ENCODE data around the gene LILRB4. TPM values are rescaled to one million over a fixed set of nuclear protein-coding genes. Genes with fewer than 3 reads are reported as not detected.

Gene LILRB4
- total and polyA plus RNA-seq, 9 of the 15 experiments (the other 6 are each of a cell fraction or from before 2014, with no cell fraction given), result not detected

GRCh38 chr19:54667217-54667616 is 4.4 kb downstream of the LILRB4 start:
- H2AFZ ChIP-seq (ENCODE audit: low read depth, low read length), result no peak overlapping the region
- TF ChIP-seq TCF7L2 (IDR thresholded peaks at IDR 0.05; ENCODE audit: low read depth, low read length) (no peak), MYNN (IDR thresholded peaks at IDR 0.05) (no peak), MYNN (CRISPR knock-in tag; IDR thresholded peaks at IDR 0.05) (no peak), PRMT5 (CRISPR knock-in tag; IDR thresholded peaks at IDR 0.05) (no peak), ZNF592 (IDR thresholded peaks at IDR 0.05) (no peak), E2F4 (CRISPR knock-in tag; IDR thresholded peaks at IDR 0.05; ENCODE audit: low read depth) (no peak), ZNF551 (CRISPR knock-in tag; IDR thresholded peaks at IDR 0.05) (no peak), USF1 (CRISPR knock-in tag; IDR thresholded peaks at IDR 0.05) (peak; percentile 55), PURB (CRISPR knock-in tag; IDR thresholded peaks at IDR 0.05; ENCODE audit: low read depth) (no peak), RREB1 (CRISPR knock-in tag; IDR thresholded peaks at IDR 0.05) (no peak), OTX1 (CRISPR knock-in tag; IDR thresholded peaks at IDR 0.05) (no peak), NFRKB (IDR thresholded peaks at IDR 0.05; ENCODE audit: low read depth) (no peak)

More at GRCh38 chr19:54667217-54667616, 4.4 kb downstream of the LILRB4 start:
- ChIA-PET POLR2A (interaction anchor here (0.6 to 1.2 kb wide), 2 partner anchors 13 to 106 kb away, joined by 4 read pairs; no protein-coding TSS in a partner anchor), CTCF (ENCODE audit: low intra/inter-chr PET ratio) (no interaction called here)
- Histone ChIP-seq H3K9ac (ENCODE audit: insufficient read depth in 1 of 2, low read depth in 2 of 2, low read length in 2 of 2) (no peak overlapping the region), H3K4me2 (ENCODE audit: insufficient read depth, low read length) (no peak overlapping the region), H3K4me1 (replicated peaks in 1 of 2; ENCODE audit: control insufficient read depth in 2 of 2, insufficient read depth in 2 of 2, low read length in 2 of 2) (no peaks in the 10 kb centered on the region), H3K79me2 (ENCODE audit: control insufficient read depth, insufficient read depth, low read length) (no peaks in the 10 kb centered on the region), H3K4me3 (no peak overlapping the region), H3K27ac (ENCODE audit: extremely low read depth, low read depth, low read length) (no peak overlapping the region), H3K9me3 (replicated peaks; ENCODE audit: control insufficient read depth, insufficient read depth, low read depth, low read length) (no peaks in the 10 kb centered on the region), H3K36me3 (ENCODE audit: control insufficient read depth, insufficient read depth, low read length) (no peaks in the 10 kb centered on the region), H4K20me1 (replicated peaks; ENCODE audit: control insufficient read depth, insufficient read depth, low read length) (peaks cover 5% of the 10 kb centered on the region; the same call in 1 of the 2 replicates), H3K27me3 (ENCODE audit: control insufficient read depth in 2 of 2, insufficient read depth in 2 of 2, low read length in 2 of 2) (peaks cover 16 to 58% of the 10 kb centered on the region in 2 experiments; a peak in 4 of 5 replicates), H3K9me1 (ENCODE audit: control insufficient read depth, insufficient read depth, low read length) (no peaks in the 10 kb centered on the region)
- WGBS (ENCODE audit: insufficient coverage, low coverage, missing lambda C conversion rate), result under 1% methylated on average over 11 of the region's 12 CpGs
- in situ Hi-C loops (cut with MboI), result loop anchor here (25.0 kb wide), 1 partner anchor 770 kb away; the partner anchor contains the start of gene SHISA7
- no TSS peak for BruUV-seq (replicated peaks)
- ATAC-seq, result no peak
- intact Hi-C loops (cut with micrococcal nuclease), result no loop called here
- DNase-seq (ENCODE audit: extremely low read depth in 1 of 4, low spot score in 3 of 4), result no peak
- no peak for FAIRE-seq

Data from K562 (cell line).